A673 (cell line): Measurements from ENCODE around the gene GSTK1.
A peak's percentile ranks its signal among the peaks of the same experiment; 100 is the strongest.

Experiments
- CTCF ChIP-seq: fragments of 300-800, 200-600 bp; sonication (generic); conservative IDR thresholded peaks from 2 replicates; pipeline ENCODE4 v1.5.1; 2017; ENCODE audit warnings: low read depth, mild to moderate bottlenecking, antibody characterized with exemption, low read length, moderate library complexity, mixed read lengths
- EZH2 ChIP-seq: fragments of 200-600 bp; sonication (generic); IDR thresholded peaks from 2 replicates; pipeline ENCODE4 v1.6.1; 2017; ENCODE audit warnings: borderline replicate concordance, low read depth, mild to moderate bottlenecking, mixed read lengths, antibody characterized with exemption, low read length; ENCODE audit not compliant: poor library complexity, severe bottlenecking

DNA sequence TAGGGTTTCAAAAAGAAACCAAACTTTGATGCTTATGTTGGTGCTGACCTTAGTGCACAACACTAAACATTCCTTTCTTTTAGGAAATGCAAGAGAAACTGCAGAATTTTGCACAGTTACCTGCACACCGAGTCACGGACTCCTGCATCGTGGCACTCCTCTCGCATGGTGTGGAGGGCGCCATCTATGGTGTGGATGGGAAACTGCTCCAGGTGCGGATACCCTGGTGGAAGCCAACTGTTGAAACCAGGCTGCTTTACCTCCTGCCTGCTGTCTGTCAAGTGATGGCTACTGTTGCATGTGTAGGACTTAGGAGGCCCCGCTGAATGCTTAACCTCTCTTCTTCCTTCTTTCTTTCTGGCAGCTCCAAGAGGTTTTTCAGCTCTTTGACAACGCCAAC, 36.6 kb downstream of the GSTK1 start:
- TF ChIP-seq CTCF (peak; percentile 80), EZH2 (no peak)
